ENCODE data around the gene HTRA3.

DNA sequence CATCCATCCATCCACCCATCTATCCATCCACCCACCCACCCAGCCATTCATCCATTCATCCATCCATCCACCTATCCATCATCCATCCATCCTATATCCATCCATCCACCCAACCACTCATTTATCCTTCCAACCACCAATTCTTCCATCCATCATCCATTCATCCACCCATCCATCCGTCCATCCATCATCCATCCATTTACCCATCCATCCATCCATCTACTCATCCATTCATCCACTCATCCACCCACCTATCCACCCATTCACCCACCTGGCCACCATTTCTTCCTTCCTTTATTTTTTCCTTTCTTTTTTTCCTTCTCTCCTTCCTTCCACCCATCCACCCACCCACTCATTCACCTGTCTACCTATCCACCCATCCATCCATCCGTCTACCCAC lies 25.2 kb downstream of the HTRA3 start:
- TF ChIP-seq KLF9 (tag by site-specific recombination; IDR thresholded peaks at IDR 0.05; ENCODE audit: low read depth) (no peak), ZNF501 (tag by site-specific recombination; IDR thresholded peaks at IDR 0.05) (no peak), ZNF121 (tag by site-specific recombination; IDR thresholded peaks at IDR 0.05) (no peak)
- TF ChIP-seq, protein P1, sequence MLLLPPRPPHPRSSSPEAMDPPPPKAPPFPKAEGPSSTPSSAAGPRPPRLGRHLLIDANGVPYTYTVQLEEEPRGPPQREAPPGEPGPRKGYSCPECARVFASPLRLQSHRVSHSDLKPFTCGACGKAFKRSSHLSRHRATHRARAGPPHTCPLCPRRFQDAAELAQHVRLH (tag by site-specific recombination; IDR thresholded peaks at IDR 0.05), result no peak
- TF ChIP-seq, protein P2, sequence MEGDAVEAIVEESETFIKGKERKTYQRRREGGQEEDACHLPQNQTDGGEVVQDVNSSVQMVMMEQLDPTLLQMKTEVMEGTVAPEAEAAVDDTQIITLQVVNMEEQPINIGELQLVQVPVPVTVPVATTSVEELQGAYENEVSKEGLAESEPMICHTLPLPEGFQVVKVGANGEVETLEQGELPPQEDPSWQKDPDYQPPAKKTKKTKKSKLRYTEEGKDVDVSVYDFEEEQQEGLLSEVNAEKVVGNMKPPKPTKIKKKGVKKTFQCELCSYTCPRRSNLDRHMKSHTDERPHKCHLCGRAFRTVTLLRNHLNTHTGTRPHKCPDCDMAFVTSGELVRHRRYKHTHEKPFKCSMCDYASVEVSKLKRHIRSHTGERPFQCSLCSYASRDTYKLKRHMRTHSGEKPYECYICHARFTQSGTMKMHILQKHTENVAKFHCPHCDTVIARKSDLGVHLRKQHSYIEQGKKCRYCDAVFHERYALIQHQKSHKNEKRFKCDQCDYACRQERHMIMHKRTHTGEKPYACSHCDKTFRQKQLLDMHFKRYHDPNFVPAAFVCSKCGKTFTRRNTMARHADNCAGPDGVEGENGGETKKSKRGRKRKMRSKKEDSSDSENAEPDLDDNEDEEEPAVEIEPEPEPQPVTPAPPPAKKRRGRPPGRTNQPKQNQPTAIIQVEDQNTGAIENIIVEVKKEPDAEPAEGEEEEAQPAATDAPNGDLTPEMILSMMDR (tag by site-specific recombination; IDR thresholded peaks at IDR 0.05), result no peak

All from HEK293 (cell line).